GM21528 (cell line): ENCODE measurements around the gene GFY.
"Not testable (repeated sequence)": the region's sequence is repeated elsewhere in the genome, so short reads cannot be mapped to it uniquely, and the experiment has no call there.

Experiments
- ATAC-seq: cut with Tn5 transposase; IDR thresholded peaks from one replicate; pipeline ENCODE4 v1.9.1; 2021; ENCODE audit warnings: mild to moderate bottlenecking, moderate library complexity; ENCODE audit not compliant: unreplicated experiment, low FRiP score

GFY gene

GRCh38 chr19:49468199-49468598, 43.0 kb downstream of the GFY start:
- ATAC-seq: no peak

DNA sequence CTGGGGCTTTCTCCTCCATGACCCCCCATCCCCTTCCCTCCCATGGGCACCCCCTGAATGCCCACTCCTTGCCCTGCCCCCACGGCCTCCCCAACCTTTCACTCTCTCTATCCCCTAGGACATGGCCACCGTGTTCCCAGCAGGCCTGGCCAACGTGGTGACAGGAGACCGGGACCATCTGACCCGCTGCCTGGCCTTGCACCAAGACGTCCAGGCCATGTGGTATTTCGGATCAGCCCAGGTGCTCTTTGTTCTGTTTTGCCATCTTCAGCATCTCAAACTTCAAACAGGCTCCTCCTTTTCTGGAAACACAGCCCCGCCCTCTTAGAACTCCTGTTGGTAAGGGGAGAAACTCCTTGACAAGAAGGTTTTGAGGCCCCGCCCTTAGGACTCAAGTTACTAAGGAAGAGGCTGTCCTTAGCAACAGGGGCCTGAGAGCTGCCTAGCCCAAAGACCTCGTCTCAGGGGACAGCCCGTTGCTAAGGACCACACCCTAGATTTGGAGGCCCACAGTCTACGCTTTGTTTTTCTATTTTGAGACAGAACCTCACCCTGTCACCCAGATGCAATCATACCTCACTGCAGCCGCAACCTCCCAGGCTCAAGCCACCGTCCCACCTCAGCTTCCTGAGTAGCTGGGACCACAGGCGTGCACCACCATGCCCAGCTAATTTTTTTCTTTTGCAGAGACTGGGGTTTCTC, 43.7 kb downstream of the GFY start:
- peak; percentile 53 for ATAC-seq

- ATAC-seq: peak; percentile 45
Measured at GRCh38 chr19:49469828-49470614, 44.8 kb downstream of the GFY start.

- ATAC-seq: no peak
Measured at GRCh38 chr19:49470615-49470978, 45.4 kb downstream of the GFY start.

DNA sequence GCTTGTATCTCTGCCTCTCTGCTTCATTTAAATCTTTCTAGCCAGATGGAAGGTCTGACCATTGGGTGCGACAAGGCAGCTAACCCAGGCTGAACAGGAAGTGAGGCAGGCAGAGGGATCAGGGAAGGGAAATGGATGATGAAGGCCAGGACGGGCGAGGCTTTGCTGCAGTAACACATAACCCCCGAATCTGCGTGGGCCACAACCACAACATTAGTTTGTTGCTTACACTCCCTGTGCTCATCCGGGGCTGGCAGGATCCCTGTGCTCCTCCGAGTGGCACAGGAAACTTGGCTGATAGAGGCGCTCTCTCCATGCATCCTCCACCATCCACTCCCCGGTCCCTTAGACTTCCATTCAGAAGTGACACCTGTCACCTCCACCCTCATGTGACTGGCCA, 47.7 kb downstream of the GFY start:
- no peak for ATAC-seq

DNA sequence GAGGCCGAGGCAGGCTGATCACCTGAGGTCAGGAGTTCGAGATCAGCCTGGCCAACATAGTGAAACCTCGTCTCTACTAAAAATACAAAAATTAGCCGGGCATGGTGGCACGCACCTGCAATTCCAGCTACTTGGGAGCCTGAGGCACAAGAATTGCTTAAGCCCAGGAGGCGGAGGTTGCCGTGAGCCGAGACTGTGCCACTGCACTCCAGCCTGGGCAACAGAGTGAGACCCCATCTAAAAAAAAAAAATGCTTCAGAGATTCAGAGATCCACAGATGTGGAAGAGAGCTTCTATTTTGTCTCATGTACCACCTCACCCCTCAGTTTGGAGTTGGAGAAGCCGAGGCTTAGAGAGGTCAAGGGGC, 48.3 kb downstream of the GFY start:
- not testable (repeated sequence) for ATAC-seq

DNA sequence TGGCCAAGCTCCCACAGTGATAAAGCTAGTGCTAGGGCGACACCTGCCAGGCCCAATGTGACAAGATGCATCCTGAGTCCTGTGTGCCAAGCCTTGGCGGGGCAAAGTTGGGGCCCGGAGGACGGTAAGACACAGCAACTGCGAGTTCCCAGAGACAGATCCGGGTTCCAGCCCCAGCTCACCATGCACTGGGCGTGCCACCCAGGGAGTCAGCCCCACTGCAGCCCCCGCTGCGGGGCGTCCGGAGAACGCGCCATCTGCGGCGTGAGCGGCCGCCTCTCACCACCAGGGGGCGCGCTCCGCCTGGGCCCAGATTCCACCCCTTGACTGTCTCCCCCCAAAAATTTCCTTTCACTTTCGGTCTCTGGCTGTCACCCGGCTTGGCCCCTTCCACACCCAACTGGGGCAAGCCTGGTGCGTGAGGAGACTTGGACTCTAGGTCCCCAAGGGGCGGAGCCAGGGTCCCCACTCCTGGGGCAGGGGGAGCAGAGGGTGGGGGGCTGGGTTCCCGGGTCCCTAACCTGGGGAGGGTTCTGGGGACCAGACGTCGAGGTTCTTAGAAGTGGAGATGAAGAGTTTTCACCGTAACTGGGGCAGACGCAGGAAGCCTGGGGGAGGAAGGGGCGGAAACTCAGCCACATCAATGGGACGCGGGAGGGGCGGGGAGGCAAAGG, 48.8 kb downstream of the GFY start, which contains the start of gene FLT3LG:
Gene FLT3LG (plus strand): TSS at position 348 of the 674 bp plus-strand sequence. CDS start 425 bp downstream, outside the sequence.
- no peak for ATAC-seq

DNA sequence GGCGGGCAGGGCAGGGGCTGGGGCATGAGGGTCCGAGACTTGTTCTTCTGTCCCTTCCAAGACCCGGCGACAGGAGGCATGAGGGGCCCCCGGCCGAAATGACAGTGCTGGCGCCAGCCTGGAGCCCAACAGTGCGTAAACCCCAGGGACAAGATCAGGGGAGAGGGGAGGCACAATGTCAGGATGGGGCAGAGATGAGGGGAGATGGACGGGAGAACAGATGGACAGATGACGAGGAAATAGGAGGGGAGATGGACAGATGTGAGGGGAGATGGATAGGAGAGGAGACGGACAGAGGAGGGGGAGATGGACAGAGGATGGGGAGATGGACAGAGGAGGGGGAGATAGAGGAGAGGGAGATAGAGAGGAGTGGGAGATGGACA, 49.3 kb downstream of the GFY start:
- ATAC-seq: no peak

DNA sequence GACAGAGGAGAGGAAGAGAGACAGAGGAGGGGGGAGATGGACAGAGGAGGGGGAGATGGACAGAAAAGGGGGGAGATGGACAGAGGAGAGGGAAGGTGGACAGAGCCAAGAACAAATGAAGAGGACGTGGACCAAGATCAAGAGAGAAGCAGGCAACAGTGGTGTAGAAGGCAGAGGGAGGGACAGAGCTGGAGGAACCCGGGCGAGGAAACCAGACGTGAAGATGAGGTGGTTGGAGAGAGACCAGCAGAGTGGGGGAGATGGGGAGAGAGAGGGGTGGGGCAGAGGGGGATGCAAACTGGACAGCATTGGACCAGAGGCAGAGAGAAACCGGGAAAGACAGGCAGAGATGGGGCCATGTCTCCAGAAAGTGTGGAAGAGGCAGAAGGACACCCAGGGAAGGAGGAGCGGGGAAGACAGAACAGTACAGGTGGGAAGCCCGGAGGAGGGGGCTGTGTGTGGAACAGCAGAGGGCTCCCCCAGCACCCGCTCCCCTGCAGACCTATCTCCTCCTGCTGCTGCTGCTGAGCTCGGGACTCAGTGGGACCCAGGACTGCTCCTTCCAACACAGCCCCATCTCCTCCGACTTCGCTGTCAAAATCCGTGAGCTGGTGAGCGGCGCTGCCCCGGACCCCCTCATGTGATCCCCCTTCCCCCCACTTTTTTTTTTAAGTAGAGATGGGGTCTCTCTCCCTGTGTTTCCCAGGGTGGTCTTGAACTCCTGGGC, 50.2 kb downstream of the GFY start:
- ATAC-seq: no peak

DNA sequence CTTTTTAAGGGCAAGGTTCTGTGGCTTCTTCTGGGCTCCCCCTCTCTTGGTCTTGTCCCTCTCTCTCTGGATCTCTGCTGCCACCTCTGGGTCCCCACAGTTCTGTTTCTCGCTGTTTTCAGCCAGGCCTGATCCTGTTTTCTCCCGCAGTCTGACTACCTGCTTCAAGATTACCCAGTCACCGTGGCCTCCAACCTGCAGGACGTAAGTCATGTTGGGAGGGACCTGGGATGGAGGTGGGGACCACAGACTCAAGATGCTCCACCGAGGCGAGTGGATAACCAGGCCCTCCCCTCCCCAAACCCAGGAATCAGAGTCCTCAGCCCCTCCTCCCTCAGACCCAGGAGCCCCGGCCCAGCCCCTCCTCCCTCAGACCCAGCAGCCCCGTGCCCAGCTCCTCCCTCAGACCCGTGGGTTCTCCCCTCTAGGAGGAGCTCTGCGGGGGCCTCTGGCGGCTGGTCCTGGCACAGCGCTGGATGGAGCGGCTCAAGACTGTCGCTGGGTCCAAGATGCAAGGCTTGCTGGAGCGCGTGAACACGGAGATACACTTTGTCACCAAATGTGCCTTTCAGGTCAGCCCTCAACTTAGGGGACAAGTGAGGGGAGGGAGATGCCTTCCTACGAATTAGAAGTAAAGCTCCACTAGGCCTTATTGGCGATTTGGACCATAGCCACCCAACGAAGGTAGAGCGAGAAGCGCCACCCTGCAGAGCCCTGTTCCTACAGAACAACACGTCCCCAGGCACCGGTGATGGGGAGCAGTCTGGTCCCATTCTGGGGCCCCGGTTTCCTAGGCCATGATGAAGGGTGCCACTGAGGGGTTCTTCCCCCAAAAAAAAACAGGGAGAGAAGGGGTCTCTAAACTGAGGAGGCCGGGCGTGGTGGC, 51.0 kb downstream of the GFY start:
- ATAC-seq: no peak
